PC-9 (cell line): ENCODE data around the gene FDPS.

Experiments
- CTCF ChIP-seq: fragments of 200-600 bp; sonication (generic); conservative IDR thresholded peaks from 2 replicates; pipeline ENCODE4 v1.6.1; 2017; ENCODE audit warnings: mixed run types, antibody characterized with exemption, mild to moderate bottlenecking, moderate library complexity
- EZH2 ChIP-seq: fragments of 200-600 bp; sonication (generic); IDR thresholded peaks from 2 replicates; pipeline ENCODE4 v1.8.0; 2017; ENCODE audit warnings: antibody characterized with exemption, low read depth

GRCh38 chr1:155285063-155285462 lies 23.6 kb upstream of the FDPS start:
- TF ChIP-seq CTCF (no peak), EZH2 (no peak)
